Inflammatory macrophage (primary cell): ENCODE measurements around the gene PIGL.

Experiments used
- DNase-seq, 2 donors: peaks; one replicate each; pipeline ENCODE4 v3.0.0-alpha.2; 2020 to 2022

The PIGL gene

DNA sequence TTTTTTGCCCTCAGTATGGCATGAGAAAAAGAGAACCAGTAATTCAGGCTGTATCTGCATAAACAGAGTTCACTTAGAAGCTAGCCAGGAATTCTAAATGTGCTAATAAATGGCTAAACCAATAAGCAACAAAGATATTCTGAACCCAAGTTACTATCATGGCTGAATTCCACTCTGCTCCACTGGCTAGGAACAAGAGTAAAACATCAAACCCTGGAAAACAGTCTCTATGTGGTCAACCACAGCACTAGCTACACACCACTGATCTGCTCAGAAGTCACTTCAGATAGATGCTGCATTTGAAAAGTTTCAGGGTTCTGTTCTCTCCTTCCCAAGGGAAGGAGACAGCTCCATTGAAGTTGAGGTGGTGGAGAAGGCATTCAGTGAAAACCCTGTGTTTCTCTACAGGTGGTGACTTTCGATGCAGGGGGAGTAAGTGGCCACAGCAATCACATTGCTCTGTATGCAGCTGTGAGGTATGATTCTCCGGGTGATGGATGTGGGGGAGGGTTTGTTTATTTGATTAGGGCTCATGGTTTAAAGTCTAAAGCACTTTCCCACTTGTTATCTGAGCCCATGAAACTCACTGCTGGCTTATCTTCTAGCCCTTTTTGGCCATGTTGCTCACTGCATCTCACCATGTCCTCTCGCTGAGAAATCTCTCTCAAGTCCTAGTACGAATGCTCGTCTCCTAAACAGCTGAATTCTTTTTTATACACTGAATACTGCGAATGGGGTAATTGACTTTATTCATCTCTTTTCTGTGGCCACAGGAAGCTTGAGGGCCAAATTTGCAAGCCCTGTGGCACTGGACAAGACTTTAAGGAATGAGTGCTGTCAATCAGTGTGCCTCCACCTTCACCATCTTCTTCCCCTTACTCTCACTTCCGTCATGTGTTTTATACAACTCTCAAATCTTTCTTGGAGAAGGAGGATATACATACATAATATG is 96.4 kb downstream of the PIGL start:
- DNase-seq = no peak

DNA sequence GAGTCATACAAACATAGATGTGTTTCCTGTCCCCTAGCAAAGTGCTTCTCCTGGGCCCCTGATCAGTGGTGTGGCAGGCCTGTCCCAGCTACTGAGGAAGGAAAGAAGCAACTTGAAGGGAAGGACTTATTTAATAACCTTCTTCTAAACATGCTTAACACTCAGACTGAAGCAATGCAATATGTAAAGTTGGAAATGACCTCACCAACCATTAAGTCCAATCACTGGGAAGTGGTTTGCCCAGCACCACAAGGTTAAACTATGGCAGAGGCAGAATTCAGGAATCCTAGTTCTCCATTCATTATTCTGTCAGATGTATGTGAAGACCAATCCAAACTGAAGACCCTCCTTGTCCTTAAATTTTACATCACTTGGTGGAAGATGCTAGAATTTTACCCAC is 97.2 kb downstream of the PIGL start:
- peak; percentile 6 to 13 for DNase-seq

DNA sequence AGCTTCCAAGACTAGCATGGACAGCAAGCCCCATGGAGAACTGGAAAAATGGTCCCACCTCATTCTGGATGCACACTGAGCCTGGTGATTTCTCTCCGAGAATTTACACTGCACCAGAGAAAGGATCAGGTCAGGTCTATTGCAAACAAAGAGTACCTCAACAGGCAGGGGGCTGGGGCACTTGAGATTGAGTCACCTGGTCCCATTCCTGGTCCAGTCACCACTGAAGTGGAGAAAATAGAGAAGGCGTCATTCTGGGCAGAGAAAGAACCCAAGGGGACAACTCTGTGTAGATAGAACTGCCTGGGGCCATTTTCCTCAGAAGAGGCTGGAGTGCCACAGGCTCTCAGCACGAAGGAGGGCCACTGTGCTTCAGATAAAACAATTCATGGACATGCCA is 97.8 kb downstream of the PIGL start:
- no peak for DNase-seq

DNA sequence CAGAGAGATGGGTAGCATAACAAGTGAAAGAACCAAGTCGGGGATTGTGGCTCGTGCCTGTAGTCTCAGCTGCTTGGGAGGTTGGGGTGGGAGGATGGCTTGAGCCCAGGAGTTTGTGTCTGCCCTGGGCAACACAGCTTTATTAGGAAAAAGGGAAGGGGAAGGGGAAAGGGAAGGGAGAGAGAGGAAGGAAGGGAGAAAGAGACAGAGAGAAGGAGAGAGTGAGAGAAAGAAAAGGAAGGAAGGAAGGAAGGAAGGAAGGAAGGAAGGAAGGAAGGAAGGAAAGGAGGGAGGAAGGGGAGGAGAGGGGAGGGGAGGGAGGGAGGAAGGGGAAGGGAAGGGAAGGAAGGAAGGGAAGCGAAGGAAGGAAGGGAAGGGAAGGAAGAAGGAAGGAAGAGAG is 103.0 kb downstream of the PIGL start:
- DNase-seq = no peak

DNA sequence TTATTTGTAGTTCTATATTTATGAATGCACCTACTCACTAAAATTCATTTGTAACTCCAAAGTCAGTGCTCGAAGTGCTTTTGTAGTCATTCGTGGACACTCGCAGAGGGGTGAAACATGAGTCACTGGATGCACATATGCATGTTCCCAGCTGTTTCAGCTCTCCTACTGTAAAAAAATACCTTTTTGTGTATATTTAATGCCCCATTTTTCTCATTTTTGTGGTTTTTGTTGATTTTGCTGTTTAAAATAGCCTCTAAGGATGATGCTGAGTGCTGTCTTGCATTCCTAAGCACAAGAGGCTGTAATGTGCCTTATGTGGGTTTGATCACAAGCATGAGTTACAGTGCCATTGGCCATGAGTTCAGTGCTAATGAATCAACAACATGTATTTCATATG is 105.6 kb downstream of the PIGL start:
- no peak for DNase-seq

DNA sequence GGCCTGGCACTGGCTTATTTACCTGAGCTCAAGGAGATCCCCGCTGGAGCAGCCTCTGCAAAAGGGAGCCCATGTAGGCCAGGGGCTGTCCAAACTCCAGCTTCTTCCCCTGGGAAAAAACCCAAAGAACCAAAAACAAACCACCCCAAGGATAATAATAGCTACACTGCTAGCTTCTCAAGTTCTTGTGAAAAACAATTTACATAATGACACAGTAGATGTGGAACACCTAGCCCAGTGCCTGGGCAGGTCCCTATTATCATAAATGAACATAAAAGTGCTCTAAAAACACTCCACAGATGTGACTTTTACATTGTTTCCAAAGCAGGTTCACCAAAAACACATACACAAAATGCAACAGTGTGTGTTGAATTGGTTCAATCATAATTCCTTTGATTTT is 109.0 kb downstream of the PIGL start:
- DNase-seq = no peak

DNA sequence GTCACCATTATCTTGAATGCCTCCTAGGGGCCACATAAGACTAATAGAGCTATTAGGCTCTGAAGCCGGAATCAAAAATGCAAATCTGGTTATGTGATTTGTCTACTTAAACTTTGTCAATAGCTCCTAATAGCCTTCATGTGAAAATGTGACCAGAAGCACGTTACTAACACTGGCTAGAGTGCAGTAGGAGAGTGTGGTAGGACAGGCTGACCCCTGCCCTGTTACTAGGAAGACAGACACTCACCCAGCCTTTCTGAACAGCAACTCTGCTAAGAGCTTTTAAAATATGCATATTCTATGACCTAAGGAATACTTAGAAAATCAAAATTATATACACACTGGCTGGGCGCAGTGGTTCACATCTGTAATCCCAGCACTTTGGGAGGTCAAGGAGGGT is 110.0 kb downstream of the PIGL start:
- no peak for DNase-seq

DNA sequence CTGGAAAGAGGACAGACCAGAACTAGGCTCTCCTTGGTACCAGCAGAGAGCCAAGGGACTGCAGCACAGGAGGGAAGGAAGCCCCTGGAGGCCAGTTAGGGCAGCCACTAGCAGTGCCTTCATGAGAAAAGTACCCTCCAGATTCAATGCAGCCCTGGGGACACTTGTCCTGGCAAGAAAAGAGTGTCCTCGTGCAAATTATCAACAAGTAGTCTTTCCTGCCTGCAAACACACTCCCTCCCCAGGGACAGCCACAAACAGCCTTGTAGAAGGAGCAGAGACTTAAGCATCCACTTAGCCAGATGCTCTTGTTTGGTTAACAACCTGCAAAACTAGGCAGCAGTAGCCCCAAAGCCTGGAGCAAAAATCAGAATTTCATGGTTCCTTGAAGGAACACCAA is 112.0 kb downstream of the PIGL start:
- DNase-seq = no peak

DNA sequence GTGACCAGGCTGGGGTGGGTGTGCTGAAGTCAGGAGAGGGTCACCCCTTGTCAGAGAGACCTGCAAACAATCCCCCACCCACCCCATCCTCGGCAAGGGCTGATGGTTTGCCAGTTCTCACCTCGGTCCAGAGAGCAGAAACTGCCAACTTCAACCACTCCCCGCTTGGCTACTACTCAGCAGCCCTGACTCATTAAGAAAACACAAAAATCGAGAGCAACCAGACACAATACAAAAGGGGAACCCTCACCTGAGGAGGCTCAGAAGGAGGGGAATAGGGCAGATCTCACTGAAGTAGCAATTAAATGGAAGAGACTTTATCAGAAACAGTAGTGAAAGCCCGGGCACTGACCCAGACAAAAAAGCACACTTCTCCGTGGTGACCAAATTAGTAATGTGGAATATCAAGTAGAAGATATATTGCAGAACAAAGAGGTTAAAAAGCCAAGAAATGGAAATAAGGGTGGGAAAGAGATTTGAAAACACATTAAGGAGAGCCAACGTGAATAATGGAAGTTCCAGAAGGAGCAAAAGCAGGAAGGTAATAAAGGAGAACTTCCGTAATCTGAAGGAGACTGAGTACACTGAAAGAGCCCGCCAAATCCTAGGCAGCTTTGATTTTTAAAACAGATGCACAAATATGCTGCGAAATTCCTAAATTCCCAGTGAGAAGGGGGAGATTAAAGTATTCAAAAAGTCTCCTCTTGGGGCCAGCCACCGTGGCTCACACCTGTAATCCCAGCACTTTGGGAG is 112.7 kb downstream of the PIGL start:
- DNase-seq = no peak

DNA sequence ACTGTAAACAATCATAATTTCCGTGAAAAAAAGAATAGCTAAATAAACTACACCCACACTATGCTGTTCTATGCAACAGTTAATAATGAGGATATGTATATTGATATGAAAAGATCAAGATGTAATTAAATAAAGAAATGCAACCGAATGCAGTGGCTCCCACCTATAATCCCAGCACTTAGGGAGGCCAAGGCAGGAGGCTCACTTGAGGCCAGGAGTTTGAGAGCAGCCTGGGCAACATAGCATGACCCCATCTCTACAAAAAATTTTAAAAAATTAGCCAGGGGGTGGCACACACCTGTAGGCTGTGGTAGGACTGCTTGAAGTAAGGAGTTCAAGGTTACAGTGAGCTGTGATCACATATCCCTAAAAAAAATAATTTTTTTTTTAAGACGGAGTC is 121.4 kb downstream of the PIGL start:
- no peak for DNase-seq

DNA sequence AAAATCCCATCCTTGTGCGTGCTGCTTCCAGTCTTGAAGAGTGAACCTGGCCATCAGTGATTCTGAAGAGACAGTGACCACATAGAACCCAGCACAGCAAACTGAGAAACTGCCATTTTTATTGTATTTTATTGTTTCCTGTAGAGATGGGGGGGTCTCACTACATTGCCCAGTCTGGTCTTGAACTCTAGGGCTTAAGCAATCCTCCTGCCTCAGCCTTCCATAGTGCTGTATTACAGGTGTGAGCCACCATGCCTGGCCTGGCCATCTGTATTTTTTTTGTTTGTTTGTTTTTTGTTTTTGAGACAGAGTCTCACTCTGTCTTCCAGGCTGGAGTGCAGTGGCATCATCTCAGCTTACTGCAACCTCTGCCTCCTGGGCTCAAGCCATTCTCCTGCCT is 122.4 kb downstream of the PIGL start:
- DNase-seq = no peak

DNA sequence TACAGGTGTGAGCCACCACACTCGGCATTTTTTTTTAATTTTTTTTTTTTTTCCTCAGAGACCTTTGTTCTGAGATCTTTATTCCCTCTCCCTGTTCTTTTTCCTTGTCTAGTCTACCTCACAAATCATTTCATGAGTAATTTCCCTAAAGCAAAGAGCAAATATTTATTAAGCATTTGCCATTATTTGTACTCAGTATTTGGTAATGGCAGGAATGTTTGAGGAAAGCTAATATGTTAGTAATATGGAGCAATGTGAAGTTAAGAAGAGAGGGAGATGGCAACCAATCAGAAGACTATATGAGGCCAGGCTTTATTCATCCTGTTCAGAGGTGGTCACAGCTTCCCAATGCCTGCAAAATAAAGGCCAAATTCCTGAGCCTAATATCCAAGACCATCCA is 122.9 kb downstream of the PIGL start:
- no peak for DNase-seq

DNA sequence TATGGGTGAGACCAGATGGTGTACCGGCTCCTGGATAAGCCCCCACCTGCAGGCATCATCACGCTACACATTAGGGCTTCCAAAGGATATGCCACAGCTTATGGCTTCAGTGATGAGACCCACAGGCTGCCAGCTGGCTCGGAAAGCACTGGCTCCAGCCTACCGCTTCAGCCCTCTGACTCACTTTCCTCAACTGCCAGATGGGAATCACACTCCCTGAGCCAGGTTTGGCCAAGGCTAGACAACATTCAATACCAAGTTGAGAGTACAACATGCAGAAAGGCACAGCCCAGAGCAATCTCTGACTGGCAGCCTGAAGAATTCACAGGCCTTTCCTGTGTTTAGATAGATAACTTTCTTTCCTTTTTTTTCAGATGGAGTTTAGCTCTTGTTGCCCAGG is 126.0 kb downstream of the PIGL start:
- no peak for DNase-seq

DNA sequence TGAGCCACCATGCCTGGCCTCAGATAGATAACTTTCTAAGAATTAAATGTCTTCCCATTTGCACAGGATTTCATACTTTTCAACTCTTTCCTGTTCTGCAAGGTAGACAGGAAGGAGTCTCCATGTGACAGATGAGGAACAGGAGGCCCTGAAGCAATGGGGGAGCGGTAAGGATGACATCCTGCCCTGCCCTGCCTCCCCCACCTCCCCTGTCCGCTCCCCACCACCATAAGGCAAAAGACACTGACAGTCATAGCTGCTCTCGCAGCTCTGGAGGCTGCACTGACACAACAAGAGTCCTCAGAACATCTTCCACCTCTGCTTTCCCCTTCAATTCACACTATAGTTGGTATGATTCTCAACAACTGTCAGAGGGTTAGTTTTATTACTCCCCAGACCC is 126.6 kb downstream of the PIGL start:
- no peak for DNase-seq

DNA sequence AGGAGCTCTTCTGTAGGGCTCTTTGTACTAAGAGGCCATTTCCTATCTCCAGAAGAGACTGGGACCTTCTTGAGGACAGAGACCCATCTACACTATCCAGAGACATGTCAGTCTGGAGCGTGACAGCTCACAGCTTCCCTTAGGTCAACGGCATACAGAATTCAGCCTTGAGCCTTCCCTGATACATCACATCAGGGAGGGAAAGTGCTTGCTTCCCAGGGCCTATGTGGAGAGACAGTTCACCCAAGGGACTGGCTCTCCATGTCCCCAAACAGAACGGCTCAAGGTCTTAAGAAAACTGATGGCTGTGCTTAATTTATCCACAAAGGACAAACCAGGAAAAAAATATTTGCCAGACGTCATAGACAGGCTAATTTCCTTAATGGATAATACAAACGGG is 128.6 kb downstream of the PIGL start:
- no peak for DNase-seq

DNA sequence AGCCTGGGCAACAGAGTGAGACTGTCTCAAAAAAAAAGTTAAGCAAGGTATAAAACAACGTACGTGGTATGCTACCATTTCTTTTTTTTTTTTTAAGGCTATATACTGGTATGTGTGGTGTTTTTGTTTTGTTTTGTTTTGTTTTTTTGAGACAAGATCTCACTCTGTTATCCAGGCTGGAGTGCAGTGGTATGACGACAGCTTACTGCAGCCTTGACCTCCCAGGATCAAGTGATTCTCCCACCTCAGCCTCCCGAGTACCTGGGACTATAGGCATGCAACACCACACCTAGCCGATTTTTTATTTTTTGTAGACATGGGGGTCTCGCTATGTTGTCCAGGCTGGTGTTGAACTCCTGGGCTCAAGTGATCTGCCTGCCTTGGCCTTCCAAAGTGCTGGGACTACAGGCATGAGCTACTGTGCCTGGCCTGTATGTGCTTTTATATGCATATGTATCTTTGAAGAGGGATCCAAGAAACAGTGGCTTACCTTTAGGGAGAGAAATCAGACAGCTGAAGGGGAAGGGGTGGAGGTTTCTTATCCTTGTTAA is 129.8 kb downstream of the PIGL start:
- no peak for DNase-seq

DNA sequence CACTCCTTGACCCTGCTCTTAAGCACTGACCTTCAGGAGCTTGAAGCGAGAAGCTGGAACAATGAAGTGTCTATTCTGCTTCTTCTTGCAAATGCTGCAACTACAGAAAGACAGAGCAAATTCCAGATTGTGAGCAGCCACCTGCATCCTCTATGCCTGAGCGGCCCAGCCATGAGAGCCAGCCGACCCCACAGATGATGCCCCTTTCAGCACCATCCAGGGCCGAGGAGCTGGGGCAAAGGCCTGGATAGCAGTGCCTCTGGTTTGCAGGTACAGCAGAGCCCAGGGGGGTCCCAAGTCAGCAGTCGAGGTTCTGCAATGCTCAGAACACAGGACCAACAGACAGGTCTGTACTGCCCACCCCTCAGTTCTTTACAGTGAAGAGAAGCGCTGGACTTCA is 131.6 kb downstream of the PIGL start:
- no peak for DNase-seq

DNA sequence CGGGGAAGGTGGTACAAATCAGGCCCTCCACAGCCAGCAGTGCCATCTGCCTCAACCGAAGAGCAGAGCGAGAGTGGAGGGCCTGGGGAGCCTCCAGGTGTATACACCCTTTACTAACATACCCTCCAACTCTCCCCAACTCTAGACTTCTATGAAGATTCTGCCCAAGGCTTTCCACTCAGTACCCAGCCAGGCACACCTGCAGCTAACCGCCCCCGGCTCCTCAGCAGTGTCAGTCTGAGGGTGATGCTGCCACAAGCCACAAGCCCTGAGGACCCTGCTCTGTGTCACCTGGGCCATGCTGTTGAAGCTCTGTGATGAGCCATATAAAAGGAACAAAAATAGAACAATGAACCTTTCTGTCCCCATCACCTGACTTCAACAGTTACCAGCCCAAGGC is 132.4 kb downstream of the PIGL start:
- no peak for DNase-seq

DNA sequence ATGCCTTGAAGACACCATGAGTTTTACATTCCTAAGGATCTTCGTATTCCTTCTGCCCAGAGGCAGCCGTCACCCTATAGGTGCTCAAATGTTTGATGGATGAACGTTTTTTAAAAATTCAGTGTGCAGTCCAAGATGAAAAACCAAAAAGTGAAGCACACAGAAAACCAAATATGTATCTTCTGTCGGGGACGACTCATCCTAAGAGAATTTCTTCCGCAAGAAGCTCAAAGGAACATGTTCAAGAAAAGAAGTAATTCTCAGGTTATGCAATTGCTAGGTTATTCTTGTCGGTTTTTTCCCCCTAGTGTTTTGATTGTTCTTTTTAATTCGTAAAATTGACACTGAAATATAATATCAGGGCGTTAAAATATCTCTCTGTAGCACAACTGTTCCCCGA is 134.8 kb downstream of the PIGL start:
- DNase-seq = no peak

DNA sequence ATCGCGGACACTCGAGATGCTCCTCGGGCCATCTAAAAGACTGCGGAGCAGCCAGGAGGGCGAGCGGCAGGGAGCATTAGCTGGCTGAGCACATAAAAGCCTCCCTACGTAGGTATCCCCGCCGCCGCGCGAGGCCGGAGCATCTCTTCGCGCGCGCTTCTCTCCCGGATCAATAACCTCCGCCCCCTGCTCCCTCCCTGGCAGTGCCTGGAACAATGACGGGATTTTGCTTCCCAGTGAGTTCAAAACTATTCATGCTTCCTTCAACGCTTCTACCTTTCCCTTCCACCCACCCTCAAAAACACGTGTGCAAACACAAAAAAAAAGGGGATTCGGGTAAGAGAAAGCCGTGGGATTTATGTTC is 135.3 kb downstream of the PIGL start:
- no peak for DNase-seq

DNA sequence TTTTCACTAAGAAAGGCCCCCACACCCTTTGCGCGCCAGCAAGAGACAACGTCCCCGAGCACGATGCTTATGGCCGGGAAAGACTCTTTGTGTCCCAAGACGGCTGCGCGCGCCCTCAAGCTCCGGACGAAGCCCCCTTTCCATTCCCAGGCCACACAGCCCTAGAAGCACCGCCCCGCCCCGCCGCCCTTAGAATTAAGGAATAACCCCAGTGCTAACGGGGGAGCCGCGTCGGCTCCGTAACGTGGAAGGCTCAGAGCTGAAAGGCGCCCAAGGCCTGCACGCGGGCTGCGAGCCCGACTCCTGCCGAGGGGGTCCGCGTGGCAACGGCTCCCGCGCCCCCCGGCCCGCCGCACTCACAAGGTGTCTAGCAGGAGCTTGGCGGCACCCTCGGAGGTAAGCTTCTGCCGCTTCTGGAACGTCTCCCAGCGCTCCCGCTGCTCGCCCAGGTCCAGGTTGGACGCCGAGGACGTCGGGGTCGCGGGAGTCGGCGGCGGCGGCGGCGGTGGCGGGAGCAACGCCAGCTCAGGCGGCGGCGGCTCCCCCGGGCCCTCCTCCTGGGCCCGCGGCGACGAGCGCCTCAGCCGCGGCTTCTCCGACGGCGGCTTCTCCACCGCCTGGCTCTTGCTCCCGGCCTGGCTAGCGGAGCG is 135.8 kb downstream of the PIGL start:
- peak in 1 of 2 donors; percentile 36 for DNase-seq

DNA sequence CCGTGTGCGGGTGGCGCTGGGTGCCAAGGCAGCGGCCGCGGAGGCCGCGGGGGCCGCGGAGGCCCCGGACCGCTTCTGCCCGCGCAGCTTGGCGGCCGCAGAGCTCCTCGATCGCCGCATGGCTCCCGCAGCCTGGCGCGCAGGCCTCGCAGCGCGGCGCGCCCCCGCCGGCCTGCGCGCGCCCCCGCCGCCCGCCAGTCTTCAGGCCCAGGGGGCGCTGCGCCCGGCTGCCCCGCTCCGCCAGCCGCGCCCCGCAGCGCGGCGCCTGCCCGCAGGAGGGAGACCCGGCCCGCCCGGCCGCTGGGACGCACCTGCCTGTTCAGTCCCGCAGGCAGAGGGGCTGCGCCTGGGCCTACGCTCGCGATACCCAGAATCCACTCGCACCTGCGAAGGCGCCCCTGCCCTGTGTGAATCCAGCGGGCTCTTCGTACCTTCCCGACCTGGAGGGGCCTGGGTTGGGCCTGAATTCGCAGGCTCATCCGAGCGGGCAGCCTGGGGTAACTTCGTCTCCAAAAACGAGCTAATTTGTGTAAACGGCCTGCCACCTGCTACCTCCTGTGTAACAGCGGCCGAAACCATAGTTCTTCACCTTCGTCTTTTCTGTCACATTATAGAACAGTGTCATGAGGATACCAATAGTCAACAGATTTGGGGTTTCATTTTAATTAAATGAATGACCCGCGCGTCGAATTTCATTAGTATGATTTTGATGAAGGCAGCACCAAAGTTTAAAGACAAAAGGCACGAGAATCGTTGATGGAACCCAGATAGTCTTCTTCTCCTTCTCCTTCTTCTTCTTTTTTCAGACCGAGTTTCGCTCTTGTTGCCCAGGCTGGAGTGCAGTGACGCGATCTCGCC is 136.5 kb downstream of the PIGL start, which contains the start of gene CENPV:
TSS of gene CENPV (minus strand) at position 153 of the 858 bp plus-strand sequence. CDS start at position 120, 33 bp downstream.
- DNase-seq = peak; percentile 10 to 57
